Measurements from ENCODE around the gene TPMT.
"Not testable (repeated sequence)": the region's sequence is repeated elsewhere in the genome, so short reads cannot be mapped to it uniquely, and the experiment has no call there.

The TPMT gene

DNA sequence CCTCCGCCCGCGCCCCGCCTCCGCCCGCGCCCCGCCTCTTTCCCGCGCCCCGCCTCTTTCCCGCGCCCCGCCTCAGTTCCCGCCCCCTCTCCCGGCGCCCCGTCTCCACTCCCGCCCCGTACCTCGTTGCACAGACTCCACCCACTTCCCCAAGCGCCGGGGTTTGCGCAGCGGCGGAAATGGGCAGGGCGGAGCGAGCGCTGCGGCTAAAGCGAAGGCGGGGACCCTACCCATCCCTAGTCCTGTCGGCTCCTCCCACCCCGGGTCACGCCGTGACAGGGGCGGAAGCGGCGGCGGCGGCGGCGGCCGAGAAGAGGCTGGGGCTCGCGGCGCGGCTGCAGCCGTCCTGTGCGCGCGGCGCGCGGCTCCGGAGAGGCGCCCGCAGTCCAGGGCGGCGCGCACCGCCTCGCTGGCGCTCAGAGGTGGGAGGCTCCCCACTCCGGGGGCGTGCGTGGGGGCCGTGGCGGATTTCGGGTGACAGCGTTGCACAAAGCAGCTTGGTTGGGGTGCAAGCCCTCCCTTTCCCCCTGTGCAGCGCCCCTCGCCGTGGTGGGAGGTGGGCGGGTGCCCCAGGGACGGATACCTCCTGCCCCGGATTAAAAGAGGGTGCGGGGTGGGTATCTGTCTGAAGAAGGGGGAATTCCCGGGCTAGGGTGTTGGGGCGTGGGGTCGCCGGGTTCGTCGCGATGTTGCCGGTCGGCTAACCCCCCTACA is 430 bp upstream of the TPMT start, which contains the start of gene KDM1B:
Gene KDM1B (plus strand): TSS at position 273 of the 714 bp plus-strand sequence. CDS start 4,474 bp downstream, outside the sequence.
- peak; percentile 97 to 98 for DNase-seq

GRCh38 chr6:18153311-18153703 is 1.6 kb downstream of the TPMT start:
- no peak for DNase-seq

GRCh38 chr6:18151801-18152200 is 3.1 kb downstream of the TPMT start:
- DNase-seq: no peak

GRCh38 chr6:18151391-18151790 is 3.5 kb downstream of the TPMT start:
- not testable (repeated sequence) for DNase-seq

GRCh38 chr6:18148304-18149025 is 6.4 kb downstream of the TPMT start:
- no peak for DNase-seq

DNA sequence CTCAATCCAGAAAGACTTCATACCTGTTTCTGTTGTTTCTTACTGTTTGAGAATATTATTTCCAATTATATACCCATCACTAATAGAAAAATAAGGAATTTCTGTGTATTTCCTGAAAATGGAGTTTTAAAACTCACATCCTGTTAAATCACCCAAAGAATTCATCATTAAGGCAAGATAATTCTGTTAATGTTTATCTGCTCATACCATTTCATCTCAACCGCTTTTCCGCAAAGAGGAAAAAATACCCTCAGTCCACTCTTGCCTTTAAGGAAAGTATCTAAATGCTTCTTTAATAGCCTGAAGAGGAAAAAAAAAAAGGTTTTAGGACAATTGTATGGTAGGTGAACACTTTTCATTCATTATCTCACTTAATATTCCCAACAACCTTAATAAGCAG is 7.3 kb downstream of the TPMT start:
- DNase-seq: no peak

DNA sequence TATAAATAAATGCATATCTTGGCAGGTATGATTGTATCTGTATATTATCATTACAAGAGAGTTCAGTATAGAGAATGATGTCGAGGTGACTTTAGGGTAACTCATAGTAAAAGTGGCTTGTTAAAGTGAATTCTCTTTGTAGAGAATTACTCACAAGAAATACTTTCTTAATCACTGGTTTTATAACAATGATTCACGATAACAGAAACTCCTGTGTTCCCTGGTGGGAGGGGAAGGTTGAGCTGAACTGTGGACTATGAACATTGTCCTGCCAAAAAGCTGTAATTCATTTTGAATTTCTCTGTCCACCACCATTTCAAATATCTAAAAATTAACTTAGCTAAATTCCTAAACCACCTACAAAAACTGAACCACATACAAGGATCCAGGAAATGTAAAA is 7.7 kb downstream of the TPMT start:
- no peak for DNase-seq

GRCh38 chr6:18142591-18142861 is 12.4 kb downstream of the TPMT start:
- no peak for DNase-seq

- DNase-seq: no peak
Measured at GRCh38 chr6:18141805-18142590, 12.9 kb downstream of the TPMT start.

- no peak for DNase-seq
Measured at GRCh38 chr6:18139935-18140621, 14.8 kb downstream of the TPMT start.

DNA sequence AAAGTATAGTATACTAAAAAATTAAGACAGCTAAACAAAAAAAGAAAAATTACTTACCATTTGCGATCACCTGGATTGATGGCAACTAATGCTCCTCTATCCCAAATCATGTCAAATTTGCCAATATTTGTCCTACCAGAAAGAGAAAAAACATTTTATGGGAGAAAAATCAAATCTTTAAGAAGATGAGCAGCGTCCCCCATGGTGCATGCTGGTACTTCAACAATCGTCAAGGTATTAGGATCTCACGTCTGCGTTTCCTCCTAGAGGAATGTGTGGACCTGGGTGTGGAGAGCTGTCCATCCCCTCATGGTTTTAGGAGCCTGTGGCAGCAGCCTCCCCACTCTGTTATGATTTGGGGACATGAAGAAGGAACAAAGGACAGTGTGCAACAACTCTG is 16.0 kb downstream of the TPMT start:
- DNase-seq: no peak

DNA sequence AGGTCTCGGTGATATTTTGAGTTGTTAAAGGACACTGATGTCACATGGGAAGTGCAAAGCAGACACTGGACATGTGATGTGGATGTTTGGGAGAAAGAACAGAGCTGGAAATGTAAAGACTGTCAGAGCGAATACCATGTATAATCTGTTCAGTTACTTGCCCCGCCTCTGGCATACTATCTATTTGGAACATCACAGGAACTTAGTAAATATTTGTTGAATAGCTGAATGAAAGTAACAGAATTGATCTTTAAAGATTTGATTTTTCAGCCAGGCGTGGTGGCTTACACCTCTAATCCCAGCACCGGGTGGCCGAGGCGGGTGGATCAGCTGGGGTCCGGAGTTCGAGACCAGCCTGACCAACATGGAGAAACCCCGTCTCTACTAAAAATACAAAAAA is 18.6 kb downstream of the TPMT start:
- no peak for DNase-seq

DNA sequence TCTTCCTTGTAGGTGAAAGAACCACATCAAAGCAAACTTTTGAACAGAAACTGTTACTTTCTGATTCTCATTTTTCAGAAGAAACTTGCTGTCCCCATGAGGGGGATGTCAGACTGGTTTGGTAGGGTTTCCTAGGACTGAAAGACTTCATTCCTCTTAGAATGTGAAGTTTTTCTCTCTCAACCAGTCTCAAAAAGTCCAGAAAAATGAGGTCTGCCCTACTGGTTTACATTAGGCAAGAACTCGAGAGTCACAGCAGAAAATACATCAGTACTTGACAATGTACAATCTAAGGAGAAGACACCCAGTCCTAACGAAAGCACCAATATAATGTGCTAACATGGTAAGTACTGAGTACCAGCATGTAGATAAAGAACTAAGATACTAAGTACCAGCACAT is 19.7 kb downstream of the TPMT start:
- no peak for DNase-seq

GRCh38 chr6:18132346-18132745 is 22.5 kb downstream of the TPMT start:
- DNase-seq: no peak

GRCh38 chr6:18126121-18126520 is 28.8 kb downstream of the TPMT start:
- no peak for DNase-seq

GRCh38 chr6:18122128-18123093 is 32.5 kb downstream of the TPMT start, which contains the start of gene NHLRC1:
NHLRC1 (minus strand) TSS chr6:18122677; CDS start chr6:18122606, 71 bp downstream.
- DNase-seq: peak; percentile 78 to 83

GRCh38 chr6:18121580-18122127 is 33.2 kb downstream of the TPMT start:
- DNase-seq: no peak

DNA sequence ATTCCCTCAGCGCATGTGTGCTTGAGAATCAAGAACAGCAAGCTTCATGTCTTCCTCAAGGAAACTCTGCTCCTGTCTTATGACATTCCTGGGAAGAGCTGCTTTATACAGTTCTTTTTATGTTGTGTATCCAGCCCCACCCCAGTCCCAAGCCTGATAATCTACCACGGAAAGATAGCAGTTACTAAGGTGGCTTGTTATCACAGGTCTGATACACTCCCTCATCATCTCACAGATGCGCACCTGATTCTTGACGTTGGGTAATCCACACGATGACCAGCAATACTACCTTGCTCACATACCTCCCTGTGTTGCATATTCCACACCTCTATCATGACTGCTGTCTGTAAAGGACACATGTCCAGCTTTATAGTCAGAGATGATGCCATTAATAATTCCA is 35.6 kb downstream of the TPMT start:
- DNase-seq: no peak

DNA sequence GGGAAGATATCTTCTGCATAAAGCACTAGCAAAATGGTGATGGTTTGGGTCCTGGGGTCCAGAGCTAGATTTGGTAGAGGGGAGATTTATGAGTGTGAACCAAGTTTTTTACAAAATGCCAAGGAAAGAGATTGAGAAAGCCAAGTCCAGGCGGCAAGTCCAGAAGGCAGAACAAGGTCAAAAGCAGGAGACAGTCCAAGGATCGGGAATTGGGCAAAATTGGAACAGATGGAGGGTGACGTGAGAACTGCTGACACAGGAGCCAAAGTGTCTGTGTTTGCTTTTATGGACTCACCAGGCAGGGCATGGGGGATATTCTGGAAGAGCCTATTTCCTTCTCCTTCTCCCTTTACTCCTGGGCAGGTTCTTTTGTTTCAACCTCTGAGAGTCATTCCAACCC is 36.5 kb downstream of the TPMT start:
- no peak for DNase-seq

GRCh38 chr6:18117136-18117535 is 37.7 kb downstream of the TPMT start:
- no peak for DNase-seq

GRCh38 chr6:18115356-18115755 is 39.5 kb downstream of the TPMT start:
- peak; percentile 3 to 25 for DNase-seq

- DNase-seq: no peak
Measured at GRCh38 chr6:18110162-18110561, 44.7 kb downstream of the TPMT start.

All from stimulated activated CD4-positive, alpha-beta T cell treated with anti-CD3 and anti-CD28 coated beads, Interleukin-2, amount 100 ng/mL, for 24 hours (primary cell).